GM18520 (cell line): ENCODE data around the gene HRG.
"Not testable (repeated sequence)": the region's sequence is repeated elsewhere in the genome, so short reads cannot be mapped to it uniquely, and the experiment has no call there.

Experiments used
- ATAC-seq: cut with Tn5 transposase; IDR thresholded peaks from one replicate; pipeline ENCODE4 v1.9.1; 2021; ENCODE audit not compliant: unreplicated experiment

HRG gene

GRCh38 chr3:186679151-186679550 is 13.3 kb downstream of the HRG start:
- no peak for ATAC-seq

- ATAC-seq = no peak
Observed at GRCh38 chr3:186680869-186681268, 15.1 kb downstream of the HRG start.

GRCh38 chr3:186682812-186683211 is 17.0 kb downstream of the HRG start:
- ATAC-seq = no peak

GRCh38 chr3:186683979-186684378 is 18.2 kb downstream of the HRG start:
- ATAC-seq = no peak

- not testable (repeated sequence) for ATAC-seq
Observed at GRCh38 chr3:186686475-186686874, 20.7 kb downstream of the HRG start.

- ATAC-seq = no peak
Observed at GRCh38 chr3:186687120-186687651, 21.4 kb downstream of the HRG start.

- not testable (repeated sequence) for ATAC-seq
Observed at GRCh38 chr3:186690304-186690703, 24.5 kb downstream of the HRG start.

GRCh38 chr3:186691676-186692075 is 25.9 kb downstream of the HRG start:
- ATAC-seq = no peak

- ATAC-seq = no peak
Observed at GRCh38 chr3:186693843-186694242, 28.0 kb downstream of the HRG start.

GRCh38 chr3:186694288-186695032 is 28.6 kb downstream of the HRG start:
- ATAC-seq = no peak

GRCh38 chr3:186696522-186696921 is 30.7 kb downstream of the HRG start:
- ATAC-seq = no peak

- no peak for ATAC-seq
Observed at GRCh38 chr3:186697510-186697909, 31.7 kb downstream of the HRG start.

GRCh38 chr3:186700267-186700666 is 34.5 kb downstream of the HRG start:
- no peak for ATAC-seq

GRCh38 chr3:186702451-186702850 is 36.6 kb downstream of the HRG start:
- ATAC-seq = not testable (repeated sequence)

- ATAC-seq = peak; percentile 85
Observed at GRCh38 chr3:186705882-186706780, 40.3 kb downstream of the HRG start.

GRCh38 chr3:186708983-186709679 is 43.3 kb downstream of the HRG start:
- ATAC-seq = no peak

- ATAC-seq = not testable (repeated sequence)
Observed at GRCh38 chr3:186710694-186711093, 44.9 kb downstream of the HRG start.

- no peak for ATAC-seq
Observed at GRCh38 chr3:186713499-186713898, 47.7 kb downstream of the HRG start.

- no peak for ATAC-seq
Observed at GRCh38 chr3:186717039-186717457, 51.2 kb downstream of the HRG start, which contains the start of gene KNG1. Gene KNG1, plus strand, starts transcription at chr3:186717359. Its CDS starts 184 bp downstream, at chr3:186717543.

- ATAC-seq = no peak
Observed at GRCh38 chr3:186719945-186720739, 54.3 kb downstream of the HRG start.
